PC-9 (cell line): ENCODE results near the gene MTUS2. TPM values are rescaled to one million over a fixed set of nuclear protein-coding genes. Genes with fewer than 3 reads are reported as not detected.
"Not testable (repeated sequence)": the region's sequence is repeated elsewhere in the genome, so short reads cannot be mapped to it uniquely, and the experiment has no call there.

Experiments
- BruUV-seq: library from RNA; stranded (reverse); fragments of 400-500 nt; replicated peaks from 2 replicates; lab custom pipeline; 2021; lab: Mats Ljungman, UMichigan
- CTCF ChIA-PET: fragments of 300-600 bp; sonication (Branson Sonifier 250); formaldehyde crosslinking; loops from one replicate; lab custom pipeline; 2022; ENCODE audit warnings: antibody characterized with exemption; lab: Charles Lee
- POLR2A ChIA-PET: fragments of 300-600 bp; sonication (Branson Sonifier 250); formaldehyde crosslinking; loops from one replicate; lab custom pipeline; 2022; ENCODE audit warnings: antibody characterized with exemption; ENCODE audit not compliant: unreplicated experiment; lab: Charles Lee
- DNase-seq, 2 experiments: peaks; one replicate each; pipeline versions ENCODE4 v3.0.0 to v3.0.0-alpha.2; 2015 to 2022; ENCODE audit warnings: mixed read lengths in 1 of 2
- H2AFZ ChIP-seq: fragments of 200-600 bp; sonication (generic); 2 replicates; pipeline ENCODE4 v1.8.1; 2017; ENCODE audit warnings: antibody characterized with exemption
- H3F3A ChIP-seq: fragments of 200-600 bp; sonication (generic); 2 replicates; pipeline ENCODE4 v1.8.1; 2017; ENCODE audit warnings: antibody characterized with exemption, mild to moderate bottlenecking, low read depth; ENCODE audit not compliant: insufficient read depth
- H3K27ac ChIP-seq: fragments of 200-600 bp; sonication (generic); 2 replicates; pipeline ENCODE4 v1.6.1; 2016; ENCODE audit warnings: mixed run types
- H3K27me3 ChIP-seq: fragments of 200-600 bp; sonication (generic); 2 replicates; pipeline ENCODE4 v1.6.1; 2016; ENCODE audit warnings: low read depth, mixed run types; ENCODE audit not compliant: insufficient read depth
- H3K36me3 ChIP-seq: fragments of 200-600 bp; sonication (generic); 2 replicates; pipeline ENCODE4 v1.6.1; 2016; ENCODE audit warnings: low read depth, mixed run types
- H3K4me1 ChIP-seq: fragments of 200-600 bp; sonication (generic); replicated peaks from 2 replicates; pipeline ENCODE4 v1.6.1; 2016; ENCODE audit warnings: mixed run types; ENCODE audit not compliant: insufficient read depth
- H3K4me2 ChIP-seq: fragments of 200-600 bp; sonication (generic); 2 replicates; pipeline ENCODE4 v1.6.1; 2017; ENCODE audit warnings: mixed run types
- H3K4me3 ChIP-seq: fragments of 200-600 bp; sonication (generic); 2 replicates; pipeline ENCODE4 v1.6.1; 2016; ENCODE audit warnings: mixed run types
- H3K79me2 ChIP-seq: fragments of 200-600 bp; sonication (generic); 2 replicates; pipeline ENCODE4 v1.6.1; 2017; ENCODE audit warnings: low read depth, mixed run types
- H3K9me2 ChIP-seq: fragments of 200-600 bp; sonication (generic); 2 replicates; pipeline ENCODE4 v1.8.1; 2017; ENCODE audit warnings: mild to moderate bottlenecking; ENCODE audit not compliant: insufficient read depth
- H3K9me3 ChIP-seq: fragments of 200-600 bp; sonication (generic); 2 replicates; pipeline ENCODE4 v1.8.1; 2016; ENCODE audit warnings: low read depth; ENCODE audit not compliant: insufficient read depth
- H4K20me1 ChIP-seq: fragments of 200-600 bp; sonication (generic); 2 replicates; pipeline ENCODE4 v1.8.1; 2017; ENCODE audit not compliant: insufficient read depth
- EZH2 ChIP-seq: fragments of 200-600 bp; sonication (generic); IDR thresholded peaks from 2 replicates; pipeline ENCODE4 v1.8.0; 2017; ENCODE audit warnings: antibody characterized with exemption, low read depth
- intact Hi-C: fragments of 100-400 bp; cut with micrococcal nuclease; formaldehyde crosslinking; loops from one replicate; pipeline ENCODE4 v1.10.0; 2022; ENCODE audit not compliant: unreplicated experiment
- total RNA-seq: library from RNA; stranded (reverse); gene quantifications from 2 replicates; pipeline ENCODE4 v1.2.3, GENCODE V29; 2021
- TF ChIP-seq, protein P1 (sequence below): fragments of 200-600 bp; sonication (generic); conservative IDR thresholded peaks from 2 replicates; pipeline ENCODE4 v1.6.1; 2017; ENCODE audit warnings: mixed run types, antibody characterized with exemption, mild to moderate bottlenecking, moderate library complexity

Gene MTUS2
- total RNA-seq, 1 experiment from 2014 or later = not detected

DNA sequence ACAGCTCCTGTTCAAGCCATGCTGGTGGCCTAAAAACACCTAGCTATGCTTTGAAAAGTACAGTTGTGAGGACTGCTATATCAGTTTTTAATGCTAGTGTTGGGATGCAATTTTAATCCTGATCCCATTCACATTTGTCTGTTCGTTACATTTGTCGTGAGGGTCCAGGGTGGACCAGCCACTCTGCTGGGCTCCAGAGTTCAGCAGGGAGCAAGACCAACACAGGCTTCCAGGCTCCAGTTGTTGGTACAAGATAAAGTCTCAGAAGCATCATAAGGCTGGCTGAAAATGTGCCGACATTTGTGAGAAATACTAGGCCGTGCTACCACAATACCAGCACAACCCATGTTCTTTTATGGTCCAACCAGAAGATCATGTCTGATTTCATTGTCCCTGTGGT, 564.7 kb downstream of the MTUS2 start:
- Histone ChIP-seq H3K36me3 (no peaks in the 10 kb centered on the region), H3K4me1 (no peaks in the 10 kb centered on the region), H4K20me1 (no peaks in the 10 kb centered on the region), H3K79me2 (no peaks in the 10 kb centered on the region), H2AFZ (no peak overlapping the region), H3K27ac (no peak overlapping the region), H3K27me3 (peaks cover 41% of the 10 kb centered on the region), H3K9me3 (no peaks in the 10 kb centered on the region), H3K4me2 (no peak overlapping the region), H3K4me3 (no peak overlapping the region), H3K9me2 (no peaks in the 10 kb centered on the region), H3F3A (no peaks in the 10 kb centered on the region)
- POLR2A ChIA-PET = no interaction called here
- no peak for DNase-seq
- CTCF ChIA-PET = no interaction called here
- TF ChIP-seq EZH2 = no peak
- TF ChIP-seq, protein P1, sequence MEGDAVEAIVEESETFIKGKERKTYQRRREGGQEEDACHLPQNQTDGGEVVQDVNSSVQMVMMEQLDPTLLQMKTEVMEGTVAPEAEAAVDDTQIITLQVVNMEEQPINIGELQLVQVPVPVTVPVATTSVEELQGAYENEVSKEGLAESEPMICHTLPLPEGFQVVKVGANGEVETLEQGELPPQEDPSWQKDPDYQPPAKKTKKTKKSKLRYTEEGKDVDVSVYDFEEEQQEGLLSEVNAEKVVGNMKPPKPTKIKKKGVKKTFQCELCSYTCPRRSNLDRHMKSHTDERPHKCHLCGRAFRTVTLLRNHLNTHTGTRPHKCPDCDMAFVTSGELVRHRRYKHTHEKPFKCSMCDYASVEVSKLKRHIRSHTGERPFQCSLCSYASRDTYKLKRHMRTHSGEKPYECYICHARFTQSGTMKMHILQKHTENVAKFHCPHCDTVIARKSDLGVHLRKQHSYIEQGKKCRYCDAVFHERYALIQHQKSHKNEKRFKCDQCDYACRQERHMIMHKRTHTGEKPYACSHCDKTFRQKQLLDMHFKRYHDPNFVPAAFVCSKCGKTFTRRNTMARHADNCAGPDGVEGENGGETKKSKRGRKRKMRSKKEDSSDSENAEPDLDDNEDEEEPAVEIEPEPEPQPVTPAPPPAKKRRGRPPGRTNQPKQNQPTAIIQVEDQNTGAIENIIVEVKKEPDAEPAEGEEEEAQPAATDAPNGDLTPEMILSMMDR = no peak
- intact Hi-C loops = no loop called here
- BruUV-seq = no TSS peak

DNA sequence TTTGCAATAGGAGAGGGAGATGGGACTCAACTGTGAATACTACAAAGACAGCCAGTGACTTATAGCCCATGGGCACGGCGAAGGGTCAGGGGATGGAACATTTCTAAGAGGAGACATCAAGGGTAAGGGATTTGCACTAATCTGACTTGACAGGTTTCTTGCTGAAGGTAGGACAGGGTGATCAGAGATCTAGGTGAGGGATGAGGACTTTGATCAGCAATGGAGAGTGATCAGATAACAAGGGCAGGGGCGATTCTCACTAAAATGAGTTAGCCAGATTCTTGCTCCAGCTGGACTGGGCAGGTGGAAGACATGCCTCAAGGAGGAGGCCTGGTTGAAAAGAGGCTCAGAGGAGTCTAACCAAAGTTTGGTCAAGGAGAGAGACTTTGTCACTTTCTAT, 566.1 kb downstream of the MTUS2 start:
- H3K4me2 ChIP-seq = no peak overlapping the region
- no peaks in the 10 kb centered on the region for H3F3A ChIP-seq
- intact Hi-C loops = no loop called here
- TF ChIP-seq, protein P1 = no peak
- no peak for TF ChIP-seq EZH2
- no peaks in the 10 kb centered on the region; the same call in 1 of the 2 replicates for H3K9me2 ChIP-seq
- H3K4me1 ChIP-seq = no peaks in the 10 kb centered on the region
- no peaks in the 10 kb centered on the region for H3K9me3 ChIP-seq
- no peak for DNase-seq
- ChIA-PET CTCF (no interaction called here), POLR2A (no interaction called here)
- BruUV-seq = no TSS peak
- H4K20me1 ChIP-seq = no peaks in the 10 kb centered on the region
- H3K36me3 ChIP-seq = no peaks in the 10 kb centered on the region
- H3K4me3 ChIP-seq = no peak overlapping the region
- H3K27me3 ChIP-seq = peaks cover 41% of the 10 kb centered on the region
- no peak overlapping the region for H3K27ac ChIP-seq
- H3K79me2 ChIP-seq = no peaks in the 10 kb centered on the region
- no peak overlapping the region for H2AFZ ChIP-seq

DNA sequence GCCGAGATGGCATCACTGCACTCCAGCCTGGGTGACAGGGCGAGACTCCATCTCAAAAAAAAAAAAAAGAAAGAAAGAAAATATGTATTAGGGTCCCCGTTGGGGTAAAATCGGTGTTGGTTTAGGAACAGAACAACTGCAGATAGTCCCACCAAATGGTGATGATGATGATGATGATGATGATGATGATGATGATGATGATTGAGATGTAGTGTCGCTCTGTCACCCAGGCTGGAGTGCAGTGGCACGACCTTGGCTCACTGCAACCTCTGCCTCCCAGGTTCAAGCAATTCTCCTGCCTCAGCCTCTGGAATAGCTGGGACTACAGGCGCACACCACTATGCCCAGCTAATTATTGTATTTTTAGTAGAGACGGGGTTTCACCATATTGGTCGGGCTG, 570.5 kb downstream of the MTUS2 start:
- H2AFZ ChIP-seq, H3F3A ChIP-seq, intact Hi-C loops, H3K4me3 ChIP-seq, BruUV-seq, H3K27ac ChIP-seq, H3K4me2 ChIP-seq, H3K36me3 ChIP-seq, H3K9me2 ChIP-seq, H4K20me1 ChIP-seq, H3K4me1 ChIP-seq, POLR2A ChIA-PET, H3K79me2 ChIP-seq, H3K9me3 ChIP-seq, DNase-seq, CTCF ChIA-PET: not testable (repeated sequence)
- H3K27me3 ChIP-seq = peaks cover 45% of the 10 kb centered on the region

DNA sequence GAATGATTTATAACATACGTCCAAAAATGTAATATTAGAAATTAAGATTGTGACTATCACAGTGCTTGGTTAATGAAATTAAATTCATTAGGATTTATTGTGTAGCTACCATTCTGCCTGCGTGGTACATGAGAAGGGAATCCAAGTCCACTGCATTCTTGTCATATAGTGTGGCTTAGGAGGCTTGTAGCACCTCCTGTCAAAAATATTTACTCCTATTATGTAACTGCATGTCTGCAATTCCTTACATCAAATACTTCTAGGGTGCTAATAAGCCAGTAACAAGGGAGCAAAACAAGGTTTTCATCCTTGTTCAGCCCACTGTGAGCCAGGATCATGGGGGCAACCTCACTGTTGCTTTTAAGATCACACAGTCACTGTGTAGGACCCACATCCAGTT, 576.3 kb downstream of the MTUS2 start:
- POLR2A ChIA-PET = no interaction called here
- Histone ChIP-seq H3K4me3 (no peak overlapping the region), H3K27me3 (peaks cover 67% of the 10 kb centered on the region), H3F3A (no peaks in the 10 kb centered on the region), H3K9me2 (no peaks in the 10 kb centered on the region), H4K20me1 (no peaks in the 10 kb centered on the region; the same call in 1 of the 2 replicates), H3K27ac (no peak overlapping the region), H3K4me2 (no peak overlapping the region), H3K9me3 (no peaks in the 10 kb centered on the region), H3K36me3 (no peaks in the 10 kb centered on the region), H3K79me2 (no peaks in the 10 kb centered on the region), H2AFZ (no peak overlapping the region), H3K4me1 (no peaks in the 10 kb centered on the region)
- no TSS peak for BruUV-seq
- no peak for TF ChIP-seq EZH2
- intact Hi-C loops = no loop called here
- CTCF ChIA-PET = no interaction called here
- DNase-seq = no peak
